ENCODE data around the gene ARSJ. TPM values are rescaled to one million over a fixed set of nuclear protein-coding genes. Genes with fewer than 3 reads are reported as not detected.

The ARSJ gene
- total RNA-seq, 5 donors from 2014 or later (not counting 1 experiment from before 2014, with no cell fraction given): 0.16 to 0.26 (median 0.20) TPM; not detected in 2

GRCh38 chr4:113973345-113973744 lies 6.1 kb downstream of the ARSJ start:
- Histone ChIP-seq H3K36me3 (ENCODE audit: control insufficient read depth in 2 of 2, extremely low read depth in 1 of 2, insufficient read depth in 1 of 2, low read length in 1 of 2) (no peaks in the 10 kb centered on the region), H3K27me3 (replicated peaks in 1 of 2; ENCODE audit: control insufficient read depth in 2 of 2, extremely low read depth in 1 of 2, insufficient read depth in 2 of 2, low read length in 1 of 2) (peaks cover 0 to under 1% of the 10 kb centered on the region in 2 experiments), H3K27ac (ENCODE audit: low read length) (no peak overlapping the region), H3K4me1 (ENCODE audit: control insufficient read depth in 1 of 2, extremely low read depth in 1 of 2, insufficient read depth in 2 of 2, low read length in 2 of 2) (no peaks in the 10 kb centered on the region), H3K9me3 (peaks cover 4% of the 10 kb centered on the region), H3K4me3 (ENCODE audit: control insufficient read depth in 1 of 2, extremely low read depth in 1 of 2, low read length in 1 of 2) (no peak overlapping the region)
- peaks cover 0 to 9% (median 6%) of the 10 kb centered on the region in 3 donors for H3K4me1 Mint-ChIP-seq
- ChIA-PET POLR2A (no interaction called here), CTCF (no interaction called here)
- ATAC-seq (replicated peaks in 1 of 4): no peak
- no peak overlapping the region for H3K4me3 Mint-ChIP-seq
- DNase-seq: no peak
- no CpG with 5 or more reads among the region's 3 CpGs for WGBS (ENCODE audit: insufficient coverage)
- H3K9me3 Mint-ChIP-seq: peaks cover 0 to 10% (median 4%) of the 10 kb centered on the region in 3 donors
- peaks cover 6 to 9% of the 10 kb centered on the region in 2 donors for H3K27me3 Mint-ChIP-seq
- H3K27ac Mint-ChIP-seq: no peak overlapping the region
- H3K36me3 Mint-ChIP-seq: no peaks in the 10 kb centered on the region

- peaks cover 6 to 9% of the 10 kb centered on the region in 2 donors for H3K27me3 Mint-ChIP-seq
- DNase-seq (no peak), ATAC-seq (replicated peaks in 1 of 4) (no peak)
- H3K4me1 ChIP-seq (ENCODE audit: control insufficient read depth in 1 of 2, extremely low read depth in 1 of 2, insufficient read depth in 2 of 2, low read length in 2 of 2): no peaks in the 10 kb centered on the region
- peaks cover 0 to 6% (median 6%) of the 10 kb centered on the region in 3 donors for H3K4me1 Mint-ChIP-seq
- 87% methylated on average over 4 of the region's 4 CpGs for WGBS (ENCODE audit: insufficient coverage)
- H3K36me3 ChIP-seq (ENCODE audit: control insufficient read depth in 2 of 2, extremely low read depth in 1 of 2, insufficient read depth in 1 of 2, low read length in 1 of 2): no peaks in the 10 kb centered on the region
- H3K27ac ChIP-seq (ENCODE audit: low read length): no peak overlapping the region
- H3K4me3 ChIP-seq (ENCODE audit: control insufficient read depth in 1 of 2, extremely low read depth in 1 of 2, low read length in 1 of 2): no peak overlapping the region
- H3K27ac Mint-ChIP-seq: no peak overlapping the region
- H3K4me3 Mint-ChIP-seq: no peak overlapping the region
- H3K27me3 ChIP-seq (replicated peaks in 1 of 2; ENCODE audit: control insufficient read depth in 2 of 2, extremely low read depth in 1 of 2, insufficient read depth in 2 of 2, low read length in 1 of 2): no peaks in the 10 kb centered on the region
- H3K9me3 ChIP-seq: peaks cover 4% of the 10 kb centered on the region
- H3K36me3 Mint-ChIP-seq: no peaks in the 10 kb centered on the region
- ChIA-PET POLR2A (no interaction called here), CTCF (no interaction called here)
- peaks cover 0 to 10% (median 4%) of the 10 kb centered on the region in 3 donors for H3K9me3 Mint-ChIP-seq
Measured at GRCh38 chr4:113972781-113973180, 6.7 kb downstream of the ARSJ start.

GRCh38 chr4:113971706-113972360 lies 7.6 kb downstream of the ARSJ start:
- POLR2A ChIA-PET: no interaction called here
- H3K27ac Mint-ChIP-seq: no peak overlapping the region
- H3K4me3 Mint-ChIP-seq: no peak overlapping the region
- H3K27me3 ChIP-seq (replicated peaks in 1 of 2; ENCODE audit: control insufficient read depth in 2 of 2, extremely low read depth in 1 of 2, insufficient read depth in 2 of 2, low read length in 1 of 2): no peaks in the 10 kb centered on the region
- no peak overlapping the region for H3K4me3 ChIP-seq (ENCODE audit: control insufficient read depth in 1 of 2, extremely low read depth in 1 of 2, low read length in 1 of 2)
- DNase-seq: no peak
- no peak overlapping the region for H3K27ac ChIP-seq (ENCODE audit: low read length)
- ATAC-seq (replicated peaks in 1 of 4): no peak
- H3K9me3 ChIP-seq: peaks cover 4% of the 10 kb centered on the region
- H3K36me3 Mint-ChIP-seq: no peaks in the 10 kb centered on the region
- no peaks in the 10 kb centered on the region for H3K36me3 ChIP-seq (ENCODE audit: control insufficient read depth in 2 of 2, extremely low read depth in 1 of 2, insufficient read depth in 1 of 2, low read length in 1 of 2)
- WGBS (ENCODE audit: insufficient coverage): no CpG with 5 or more reads among the region's 2 CpGs
- H3K4me1 ChIP-seq (ENCODE audit: control insufficient read depth in 1 of 2, extremely low read depth in 1 of 2, insufficient read depth in 2 of 2, low read length in 2 of 2): no peaks in the 10 kb centered on the region
- H3K27me3 Mint-ChIP-seq: peaks cover 6 to 9% of the 10 kb centered on the region in 2 donors
- peaks cover 0 to 1% (median 0%) of the 10 kb centered on the region in 3 donors for H3K4me1 Mint-ChIP-seq
- peaks cover 0 to 10% (median 4%) of the 10 kb centered on the region in 3 donors for H3K9me3 Mint-ChIP-seq
- CTCF ChIA-PET: no interaction called here

- ChIA-PET CTCF (interaction anchor here in 1 of 2 donors (0.9 to 1.0 kb wide), 2 partner anchors 10 to 422 kb away, joined by 3 read pairs; no protein-coding TSS in a partner anchor), POLR2A (interaction anchor here in 1 of 2 donors (0.6 kb wide), 1 partner anchor 327 kb away, joined by 3 read pairs; no protein-coding TSS in a partner anchor)
- no peaks in the 10 kb centered on the region for H3K36me3 Mint-ChIP-seq
Measured at GRCh38 chr4:113969709-113970334, 9.6 kb downstream of the ARSJ start.

GRCh38 chr4:113968473-113968872 lies 11.0 kb downstream of the ARSJ start:
- ChIA-PET CTCF (no interaction called here), POLR2A (no interaction called here)
- Histone ChIP-seq H3K4me3 (ENCODE audit: control insufficient read depth in 1 of 2, extremely low read depth in 1 of 2, low read length in 1 of 2) (no peak overlapping the region), H3K9me3 (no peaks in the 10 kb centered on the region), H3K27me3 (replicated peaks in 1 of 2; ENCODE audit: control insufficient read depth in 2 of 2, extremely low read depth in 1 of 2, insufficient read depth in 2 of 2, low read length in 1 of 2) (no peaks in the 10 kb centered on the region), H3K36me3 (ENCODE audit: control insufficient read depth in 2 of 2, extremely low read depth in 1 of 2, insufficient read depth in 1 of 2, low read length in 1 of 2) (no peaks in the 10 kb centered on the region), H3K27ac (ENCODE audit: low read length) (no peak overlapping the region), H3K4me1 (ENCODE audit: control insufficient read depth in 1 of 2, extremely low read depth in 1 of 2, insufficient read depth in 2 of 2, low read length in 2 of 2) (no peaks in the 10 kb centered on the region)
- DNase-seq (no peak), ATAC-seq (replicated peaks in 1 of 4) (no peak)
- Mint-ChIP-seq H3K27me3 (peaks cover 6 to 9% of the 10 kb centered on the region in 2 donors), H3K4me3 (no peak overlapping the region), H3K4me1 (no peaks in the 10 kb centered on the region), H3K36me3 (no peaks in the 10 kb centered on the region), H3K27ac (no peak overlapping the region), H3K9me3 (peaks cover 0 to under 1% (median 0%) of the 10 kb centered on the region in 3 donors)
- no CpG with 5 or more reads among the region's 2 CpGs for WGBS (ENCODE audit: insufficient coverage)

More at GRCh38 chr4:113969709-113970334, 9.6 kb downstream of the ARSJ start:
- Mint-ChIP-seq H3K4me3 (no peak overlapping the region), H3K27ac (no peak overlapping the region), H3K9me3 (peaks cover 0 to 10% (median 4%) of the 10 kb centered on the region in 3 donors), H3K27me3 (peaks cover 6 to 9% of the 10 kb centered on the region in 2 donors), H3K4me1 (no peaks in the 10 kb centered on the region)
- H3K4me3 ChIP-seq (ENCODE audit: control insufficient read depth in 1 of 2, extremely low read depth in 1 of 2, low read length in 1 of 2): no peak overlapping the region
- no peaks in the 10 kb centered on the region for H3K27me3 ChIP-seq (replicated peaks in 1 of 2; ENCODE audit: control insufficient read depth in 2 of 2, extremely low read depth in 1 of 2, insufficient read depth in 2 of 2, low read length in 1 of 2)
- H3K36me3 ChIP-seq (ENCODE audit: control insufficient read depth in 2 of 2, extremely low read depth in 1 of 2, insufficient read depth in 1 of 2, low read length in 1 of 2): no peaks in the 10 kb centered on the region
- H3K4me1 ChIP-seq (ENCODE audit: control insufficient read depth in 1 of 2, extremely low read depth in 1 of 2, insufficient read depth in 2 of 2, low read length in 2 of 2): no peaks in the 10 kb centered on the region
- DNase-seq (no peak), ATAC-seq (replicated peaks in 1 of 4) (no peak)
- peaks cover 4% of the 10 kb centered on the region for H3K9me3 ChIP-seq
- no peak overlapping the region for H3K27ac ChIP-seq (ENCODE audit: low read length)
- 60% methylated on average over 1 of the region's 1 CpG for WGBS (ENCODE audit: insufficient coverage)

GRCh38 chr4:113967687-113968086 lies 11.8 kb downstream of the ARSJ start:
- Mint-ChIP-seq H3K4me3 (no peak overlapping the region), H3K4me1 (no peaks in the 10 kb centered on the region), H3K27me3 (peaks cover 4 to 6% of the 10 kb centered on the region in 2 donors), H3K27ac (no peak overlapping the region), H3K36me3 (no peaks in the 10 kb centered on the region), H3K9me3 (peaks cover 4 to 9% (median 6%) of the 10 kb centered on the region in 3 donors)
- H3K36me3 ChIP-seq (ENCODE audit: control insufficient read depth in 2 of 2, extremely low read depth in 1 of 2, insufficient read depth in 1 of 2, low read length in 1 of 2): no peaks in the 10 kb centered on the region
- ChIA-PET CTCF (interaction anchor here in 1 of 2 donors (0.7 to 1.1 kb wide), 3 partner anchors 12 to 1819 kb away, joined by 3 to 6 read pairs (median 3); no protein-coding TSS in a partner anchor), POLR2A (no interaction called here)
- no peaks in the 10 kb centered on the region for H3K4me1 ChIP-seq (ENCODE audit: control insufficient read depth in 1 of 2, extremely low read depth in 1 of 2, insufficient read depth in 2 of 2, low read length in 2 of 2)
- no peak for ATAC-seq (replicated peaks in 1 of 4)
- no peaks in the 10 kb centered on the region for H3K27me3 ChIP-seq (replicated peaks in 1 of 2; ENCODE audit: control insufficient read depth in 2 of 2, extremely low read depth in 1 of 2, insufficient read depth in 2 of 2, low read length in 1 of 2)
- no peaks in the 10 kb centered on the region for H3K9me3 ChIP-seq
- no peak overlapping the region for H3K4me3 ChIP-seq (ENCODE audit: control insufficient read depth in 1 of 2, extremely low read depth in 1 of 2, low read length in 1 of 2)
- no peak overlapping the region for H3K27ac ChIP-seq (ENCODE audit: low read length)
- no peak for DNase-seq

All from T-cell (primary cell).